K562 (cell line): ENCODE results near the gene SPRN. TPM values are rescaled to one million over a fixed set of nuclear protein-coding genes. Genes with fewer than 3 reads are reported as not detected.

ENCODE experiments used
- CHD2 ChIP-seq: IDR thresholded peaks from 2 replicates; pipeline ENCODE4 v1.6.1; 2011; ENCODE audit warnings: low read depth, low read length
- CREM ChIP-seq: IDR thresholded peaks from 2 replicates; pipeline ENCODE4 v1.6.1; 2014; ENCODE audit warnings: antibody characterized with exemption, low read depth
- GATAD2A ChIP-seq: fragments of 450-650 bp; IDR thresholded peaks from 2 replicates; pipeline ENCODE4 v1.6.1; 2017
- HMG20B ChIP-seq: fragments of 250-450 bp; sonication (Bioruptor Pico); IDR thresholded peaks from 2 replicates; pipeline ENCODE4 v1.5.0; 2021; ENCODE audit warnings: mild to moderate bottlenecking
- KDM5B ChIP-seq: fragments of 200-600 bp; sonication (generic); IDR thresholded peaks from 2 replicates; pipeline ENCODE4 v1.6.1; 2012; ENCODE audit warnings: low read depth, mild to moderate bottlenecking, moderate library complexity, low read length, control low read depth, inconsistent platforms; ENCODE audit not compliant: insufficient replicate concordance
- MAZ ChIP-seq, 2 experiments: fragments of 450-650 bp in 1 of 2; sonication (generic) in 1 of 2; formaldehyde crosslinking; IDR thresholded peaks in 1 of 2; conservative IDR thresholded peaks in 1 of 2; 2 replicates each; pipeline versions ENCODE4 v1.4.0 to v1.5.0; 2020; ENCODE audit warnings: mild to moderate bottlenecking in 1 of 2, missing genetic modification reagents in 1 of 2
- MCM2 ChIP-seq: fragments of 450-650 bp; IDR thresholded peaks from 2 replicates; pipeline ENCODE4 v1.6.1; 2017; ENCODE audit warnings: low read depth, mild to moderate bottlenecking
- MXI1 ChIP-seq: IDR thresholded peaks from 2 replicates; pipeline ENCODE4 v1.6.1; 2011; ENCODE audit warnings: low read depth, mild to moderate bottlenecking, improper control_type of control experiment, low read length
- POLR2B ChIP-seq: fragments of 450-650 bp; IDR thresholded peaks from 2 replicates; pipeline ENCODE4 v1.6.1; 2018; ENCODE audit warnings: low read depth; ENCODE audit not compliant: partially characterized antibody
- POLR2G ChIP-seq: fragments of 200-400 bp; formaldehyde crosslinking; IDR thresholded peaks from 2 replicates; pipeline ENCODE4 v1.6.1; 2017; ENCODE audit warnings: low read depth, mild to moderate bottlenecking, antibody characterized with exemption, low read length, moderate library complexity
- RBM15 ChIP-seq: fragments of 200-400 bp; formaldehyde crosslinking; IDR thresholded peaks from 2 replicates; pipeline ENCODE4 v1.6.1; 2018; ENCODE audit warnings: mild to moderate bottlenecking, low read length, moderate library complexity; ENCODE audit not compliant: insufficient read depth
- RBM25 ChIP-seq: fragments of 200-400 bp; formaldehyde crosslinking; IDR thresholded peaks from 2 replicates; pipeline ENCODE4 v1.6.1; 2018; ENCODE audit warnings: low read length, low read depth, moderate library complexity; ENCODE audit not compliant: severe bottlenecking
- SMARCA4 ChIP-seq: fragments of 450-650 bp; IDR thresholded peaks from 2 replicates; pipeline ENCODE4 v1.6.1; 2016
- TGIF2 ChIP-seq: sonication (generic); formaldehyde crosslinking; IDR thresholded peaks from 2 replicates; pipeline ENCODE4 v1.8.1; 2022; ENCODE audit warnings: mild to moderate bottlenecking, missing genetic modification reagents, moderate library complexity
- TOE1 ChIP-seq, 2 experiments: fragments of 450-650 bp in 1 of 2; sonication (generic) in 1 of 2; formaldehyde crosslinking in 1 of 2; IDR thresholded peaks; 2 replicates each; pipeline versions ENCODE4 v1.7.1 to v1.8.0; 2016 to 2022; ENCODE audit warnings: borderline replicate concordance in 2 of 2, mild to moderate bottlenecking in 2 of 2, antibody characterized with exemption in 1 of 2, inconsistent platforms in 1 of 2, low read depth in 1 of 2, missing genetic modification reagents in 1 of 2, moderate library complexity in 1 of 2
- ZFX ChIP-seq: sonication (generic); formaldehyde crosslinking; IDR thresholded peaks from 2 replicates; pipeline ENCODE4 v1.8.0; 2022; ENCODE audit warnings: mild to moderate bottlenecking, missing genetic modification reagents, moderate library complexity
- ZSCAN32 ChIP-seq: fragments of 450-650 bp; formaldehyde crosslinking; IDR thresholded peaks from 2 replicates; pipeline ENCODE4 v1.4.0; 2020; ENCODE audit warnings: mild to moderate bottlenecking, moderate library complexity
- polyA plus RNA-seq, 8 experiments: library from polyadenylated mRNA; depleted of rRNA in 4 of 8; stranded (reverse) in 5 of 8; unstranded in 3 of 8; fragments of >200 nt; fragmentation: Nextera tagmentation in 2 of 8; fragmentation: Illumina TruSeq in 1 of 8; extraction: Ambion mirVana in 2 of 8; extraction: Trizol in 1 of 8; gene quantifications; 2 replicates each; pipeline versions ENCODE4 v1.2.1 to v1.2.3, GENCODE V29; 2011 to 2014; ENCODE audit warnings: inconsistent platforms in 1 of 8, missing spikeins in 1 of 8
- total RNA-seq, 7 experiments: library from RNA; depleted of rRNA in 6 of 7; stranded (reverse); fragments of >200 nt in 6 of 7; fragmentation: Illumina TruSeq in 2 of 7; extraction: Trizol in 2 of 7; gene quantifications; 2 replicates each; pipeline versions ENCODE4 v1.2.1 to v1.2.3, GENCODE V29; 2011 to 2021; ENCODE audit warnings: low replicate concordance in 1 of 7
- TF ChIP-seq, protein P1 (sequence below), 2 experiments: fragments of 450-650 bp in 1 of 2; sonication (generic) in 1 of 2; formaldehyde crosslinking in 1 of 2; IDR thresholded peaks; 2 replicates each; pipeline versions ENCODE4 v1.7.1 to v1.9.0; 2016 to 2022; ENCODE audit warnings: inconsistent platforms in 1 of 2, mild to moderate bottlenecking in 1 of 2, missing genetic modification reagents in 1 of 2

SPRN gene
- total and polyA plus RNA-seq, 9 of the 15 experiments (the other 6 are each of a cell fraction or from before 2014, with no cell fraction given): 0.04 TPM; not detected in 8

DNA sequence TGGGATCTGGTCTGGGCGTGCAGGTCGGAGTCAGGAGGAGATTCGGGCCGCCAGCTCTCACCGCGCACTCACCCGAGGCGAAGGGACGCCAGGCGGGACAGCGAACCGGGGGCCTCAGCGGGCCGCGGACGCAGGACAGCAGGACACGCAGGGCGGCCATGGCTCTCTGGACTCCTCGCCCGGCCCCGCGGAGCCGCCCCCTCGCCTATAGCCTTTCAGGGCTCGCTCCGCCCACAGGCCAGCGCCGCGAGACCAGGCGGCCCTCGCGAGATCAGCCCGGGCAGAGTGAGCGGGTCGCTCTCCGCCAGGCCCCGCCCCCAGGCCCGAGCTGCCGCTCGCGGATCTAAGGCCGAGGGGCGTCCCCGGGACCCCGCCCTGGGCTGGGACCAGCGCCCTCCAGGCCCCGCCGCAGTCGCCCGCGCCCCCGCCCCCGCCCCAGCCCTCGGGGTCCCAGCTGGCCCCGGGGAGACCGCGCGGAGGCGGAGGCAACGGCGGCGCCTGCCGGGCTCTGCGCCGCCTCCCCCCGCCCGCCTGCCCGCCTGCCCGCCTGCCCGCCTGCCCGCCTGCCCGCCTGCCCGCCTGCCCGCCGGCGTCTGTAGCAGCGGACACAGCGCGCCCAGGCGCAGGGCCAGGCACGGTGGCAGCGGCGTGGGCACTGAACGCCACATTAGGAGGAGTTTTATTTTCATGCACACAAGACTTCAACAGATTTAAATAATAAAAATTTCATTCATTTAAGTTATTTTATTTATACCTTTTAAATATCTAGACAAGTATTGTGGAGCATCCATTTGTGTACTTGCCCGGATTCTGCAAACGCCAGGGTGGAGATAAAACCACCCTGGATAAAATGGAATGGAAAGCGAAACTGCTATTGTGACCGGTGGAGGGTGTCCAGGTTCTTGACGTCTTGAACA is 51.0 kb downstream of the SPRN start, which contains the start of gene ECHS1 (continued):
- TF ChIP-seq GATAD2A (no peak), ZFX (CRISPR knock-in tag) (peak; percentile 52), TGIF2 (CRISPR knock-in tag) (no peak), MCM2 (no peak), RBM15 (no peak), RBM25 (peak; percentile 100), HMG20B (CRISPR knock-in tag) (no peak), POLR2G (peak; percentile 92), SMARCA4 (no peak), TOE1 (IDR thresholded peaks at IDR 0.05; ENCODE audit: borderline replicate concordance) (no peak), TOE1 (CRISPR knock-in tag; IDR thresholded peaks at IDR 0.05; ENCODE audit: borderline replicate concordance, low read depth) (no peak), CREM (0 out of 2 replicates have a peak, but pooled peaks have one; percentile 4), MXI1 (peak; percentile 45; the same call in 1 of the 2 replicates), MAZ (CRISPR knock-in tag; conservative IDR thresholded peaks at IDR 0.05 in 1 of 2, IDR thresholded peaks at IDR 0.05 in 1 of 2) (peak in 1 of 2 experiments; percentile 59; a peak in 2 of 4 replicates), CHD2 (peak; percentile 99), POLR2B (peak; percentile 50), KDM5B (peak; percentile 79), ZSCAN32 (CRISPR knock-in tag) (no peak)
- TF ChIP-seq, protein P1, sequence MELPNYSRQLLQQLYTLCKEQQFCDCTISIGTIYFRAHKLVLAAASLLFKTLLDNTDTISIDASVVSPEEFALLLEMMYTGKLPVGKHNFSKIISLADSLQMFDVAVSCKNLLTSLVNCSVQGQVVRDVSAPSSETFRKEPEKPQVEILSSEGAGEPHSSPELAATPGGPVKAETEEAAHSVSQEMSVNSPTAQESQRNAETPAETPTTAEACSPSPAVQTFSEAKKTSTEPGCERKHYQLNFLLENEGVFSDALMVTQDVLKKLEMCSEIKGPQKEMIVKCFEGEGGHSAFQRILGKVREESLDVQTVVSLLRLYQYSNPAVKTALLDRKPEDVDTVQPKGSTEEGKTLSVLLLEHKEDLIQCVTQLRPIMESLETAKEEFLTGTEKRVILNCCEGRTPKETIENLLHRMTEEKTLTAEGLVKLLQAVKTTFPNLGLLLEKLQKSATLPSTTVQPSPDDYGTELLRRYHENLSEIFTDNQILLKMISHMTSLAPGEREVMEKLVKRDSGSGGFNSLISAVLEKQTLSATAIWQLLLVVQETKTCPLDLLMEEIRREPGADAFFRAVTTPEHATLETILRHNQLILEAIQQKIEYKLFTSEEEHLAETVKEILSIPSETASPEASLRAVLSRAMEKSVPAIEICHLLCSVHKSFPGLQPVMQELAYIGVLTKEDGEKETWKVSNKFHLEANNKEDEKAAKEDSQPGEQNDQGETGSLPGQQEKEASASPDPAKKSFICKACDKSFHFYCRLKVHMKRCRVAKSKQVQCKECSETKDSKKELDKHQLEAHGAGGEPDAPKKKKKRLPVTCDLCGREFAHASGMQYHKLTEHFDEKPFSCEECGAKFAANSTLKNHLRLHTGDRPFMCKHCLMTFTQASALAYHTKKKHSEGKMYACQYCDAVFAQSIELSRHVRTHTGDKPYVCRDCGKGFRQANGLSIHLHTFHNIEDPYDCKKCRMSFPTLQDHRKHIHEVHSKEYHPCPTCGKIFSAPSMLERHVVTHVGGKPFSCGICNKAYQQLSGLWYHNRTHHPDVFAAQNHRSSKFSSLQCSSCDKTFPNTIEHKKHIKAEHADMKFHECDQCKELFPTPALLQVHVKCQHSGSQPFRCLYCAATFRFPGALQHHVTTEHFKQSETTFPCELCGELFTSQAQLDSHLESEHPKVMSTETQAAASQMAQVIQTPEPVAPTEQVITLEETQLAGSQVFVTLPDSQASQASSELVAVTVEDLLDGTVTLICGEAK (IDR thresholded peaks at IDR 0.05): 0 out of 2 replicates have a peak, but pooled peaks have one; percentile 14
- TF ChIP-seq, protein P1 (CRISPR knock-in tag; IDR thresholded peaks at IDR 0.05): no peak
